GM12878 (cell line): ENCODE measurements around the gene KIAA1217. TPM values are rescaled to one million over a fixed set of nuclear protein-coding genes. Genes with fewer than 3 reads are reported as not detected.

Source experiments
- ATAC-seq: fragments of 200-7000 bp; cut with Tn5 transposase; 3 replicates; pipeline ENCODE4 v1.9.1; 2020; ENCODE audit warnings: mild to moderate bottlenecking, moderate library complexity
- BruUV-seq: library from RNA; stranded (reverse); fragments of 400-500 nt; replicated peaks from 2 replicates; lab custom pipeline; 2021; lab: Mats Ljungman, UMichigan
- CTCF ChIA-PET: fragments of 300-600 bp; sonication (Branson Sonifier 250); formaldehyde crosslinking; extraction: SDS; loops from one replicate; lab custom pipeline; 2021; ENCODE audit warnings: inconsistent platforms; lab: Yijun Ruan, JAX
- POLR2A ChIA-PET: fragments of 350-600 bp; formaldehyde crosslinking; extraction: SDS; loops from one replicate; lab custom pipeline; 2021; ENCODE audit warnings: inconsistent platforms; lab: Charles Lee
- RAD21 ChIA-PET: fragments of 300-600 bp; sonication (Branson Sonifier 250); formaldehyde crosslinking; loops from one replicate; lab custom pipeline; 2023; ENCODE audit warnings: antibody characterized with exemption; ENCODE audit not compliant: unreplicated experiment; lab: Charles Lee
- SMC1A ChIA-PET: fragments of 300-600 bp; sonication (Branson Sonifier 250); formaldehyde crosslinking; loops from one replicate; lab custom pipeline; 2023; ENCODE audit not compliant: unreplicated experiment, uncharacterized antibody; lab: Charles Lee
- DNase-seq: peaks from one replicate; pipeline ENCODE4 v3.0.0-alpha.2; 2011; ENCODE audit warnings: low read depth, low spot score
- FAIRE-seq: peaks from 3 replicates; lab custom pipeline; 2011; peaks lifted over from hg19 to GRCh38; lab: Jason Lieb, UNC
- H2AFZ ChIP-seq: 2 replicates; pipeline ENCODE4 v1.6.0; 2011; ENCODE audit warnings: low read depth, low read length, control low read depth; ENCODE audit not compliant: control insufficient read depth
- H3K27ac ChIP-seq: 2 replicates; pipeline ENCODE4 v1.5.1; 2011; ENCODE audit warnings: control low read depth; ENCODE audit not compliant: control insufficient read depth, insufficient read depth
- H3K27me3 ChIP-seq, 2 experiments: replicated peaks in 1 of 2; 2 replicates each; pipeline versions ENCODE4 v1.6.0 to v1.6.1; 2011; ENCODE audit warnings: low read length in 1 of 2; ENCODE audit not compliant: control insufficient read depth in 2 of 2, insufficient read depth in 2 of 2
- H3K36me3 ChIP-seq, 2 experiments: 2 replicates each; pipeline ENCODE4 v1.5.1; 2011; ENCODE audit warnings: low read length in 1 of 2; ENCODE audit not compliant: control insufficient read depth in 2 of 2, insufficient read depth in 2 of 2
- H3K4me1 ChIP-seq: 2 replicates; pipeline ENCODE4 v1.6.1; 2011; ENCODE audit warnings: mild to moderate bottlenecking, low read length, moderate library complexity, mixed read lengths; ENCODE audit not compliant: control insufficient read depth, insufficient read depth
- H3K4me2 ChIP-seq: 2 replicates; pipeline ENCODE4 v1.6.0; 2011; ENCODE audit warnings: control low read depth; ENCODE audit not compliant: control insufficient read depth, insufficient read depth
- H3K4me3 ChIP-seq: fragments of 200-600 bp; sonication (generic); 2 replicates; pipeline ENCODE4 v1.5.1; 2016
- H3K79me2 ChIP-seq: 2 replicates; pipeline ENCODE4 v1.6.0; 2011; ENCODE audit warnings: low read length; ENCODE audit not compliant: control insufficient read depth, insufficient read depth
- H3K9ac ChIP-seq: 2 replicates; pipeline ENCODE4 v1.8.0; 2011; ENCODE audit warnings: low read length, control low read depth, mixed read lengths; ENCODE audit not compliant: control insufficient read depth, insufficient read depth
- H3K9me3 ChIP-seq: replicated peaks from 3 replicates; pipeline ENCODE4 v1.5.1; 2011; ENCODE audit warnings: mild to moderate bottlenecking, low read length; ENCODE audit not compliant: control insufficient read depth, insufficient read depth
- H4K20me1 ChIP-seq: 2 replicates; pipeline ENCODE4 v1.6.0; 2011; ENCODE audit not compliant: control insufficient read depth, insufficient read depth
- CREM ChIP-seq: IDR thresholded peaks from 2 replicates; pipeline ENCODE4 v1.6.1; 2014; ENCODE audit warnings: antibody characterized with exemption, low read depth
- EGR1 ChIP-seq, 2 experiments: IDR thresholded peaks; 1 replicate in 1 of 2; 2 replicates in 1 of 2; pipeline ENCODE4 v1.6.1; 2011 to 2012; ENCODE audit warnings: low read depth in 2 of 2, low read length in 2 of 2, borderline replicate concordance in 1 of 2, mild to moderate bottlenecking in 1 of 2, moderate library complexity in 1 of 2
- PML ChIP-seq: IDR thresholded peaks from 2 replicates; pipeline ENCODE4 v1.6.1; 2012; ENCODE audit warnings: low read length, inconsistent platforms
- SREBF1 ChIP-seq: IDR thresholded peaks from 2 replicates; pipeline ENCODE4 v1.6.1; 2012; ENCODE audit warnings: mild to moderate bottlenecking, low read length
- SRF ChIP-seq, 2 experiments: IDR thresholded peaks; 2 replicates each; pipeline ENCODE4 v1.6.1; 2011; ENCODE audit warnings: low read depth in 2 of 2, low read length in 2 of 2, mild to moderate bottlenecking in 1 of 2, moderate library complexity in 1 of 2
- WRNIP1 ChIP-seq: IDR thresholded peaks from 2 replicates; pipeline ENCODE4 v1.6.1; 2011; ENCODE audit warnings: low read depth, low read length, improper control_type of control experiment, borderline replicate concordance
- WGBS: methylation state at CpG from one replicate; pipeline ENCODE4 v1.1.6; 2016; ENCODE audit warnings: low lambda C conversion rate; ENCODE audit not compliant: insufficient replicate concordance, insufficient coverage; ENCODE audit errors: missing lambda C conversion rate; 5-methylcytosine and 5-hydroxymethylcytosine counted together
- in situ Hi-C: fragments of 300-500 bp; cut with MboI; formaldehyde crosslinking; loops from 9 replicates; pipeline ENCODE4 v1.14.3; 2018; ENCODE audit warnings: mixed read lengths
- intact Hi-C: fragments of 100-400 bp; cut with micrococcal nuclease; formaldehyde crosslinking; loops from one replicate; pipeline ENCODE4 v1.14.2; 2022; ENCODE audit not compliant: unreplicated experiment
- polyA plus RNA-seq, 11 experiments: library from polyadenylated mRNA; depleted of rRNA in 4 of 11; unstranded in 6 of 11; stranded (reverse) in 5 of 11; fragments of >200 nt; fragmentation: Nextera tagmentation in 4 of 11; fragmentation: Illumina TruSeq in 1 of 11; extraction: Ambion mirVana in 4 of 11; extraction: Trizol in 1 of 11; gene quantifications; 1 replicate in 1 of 11; 2 replicates in 10 of 11; pipeline versions ENCODE4 v1.2.1 to v1.2.3, GENCODE V29; 2011 to 2016; ENCODE audit warnings: inconsistent platforms in 2 of 11, missing spikeins in 2 of 11, low read depth in 1 of 11
- total RNA-seq, 4 experiments: library from RNA; depleted of rRNA in 3 of 4; stranded (reverse); fragments of >200 nt in 3 of 4; fragmentation: Illumina TruSeq in 1 of 4; extraction: Trizol in 1 of 4; gene quantifications; 2 replicates each; pipeline versions ENCODE4 v1.2.1 to v1.2.3, GENCODE V29; 2013 to 2021
- TF ChIP-seq, protein P1 (sequence below): fragments of 450-650 bp; IDR thresholded peaks from 2 replicates; pipeline ENCODE4 v1.6.1; 2017; ENCODE audit warnings: antibody characterized with exemption, mild to moderate bottlenecking, moderate library complexity
- TF ChIP-seq, protein P2 (sequence below): fragments of 450-650 bp; IDR thresholded peaks from 2 replicates; pipeline ENCODE4 v1.6.1; 2017; ENCODE audit warnings: mild to moderate bottlenecking, moderate library complexity

KIAA1217 gene
- total and polyA plus RNA-seq, 10 of the 15 experiments (the other 5 are each of a cell fraction or from before 2014, with no cell fraction given): 0.57 to 3.8 (median 2.1) TPM

DNA sequence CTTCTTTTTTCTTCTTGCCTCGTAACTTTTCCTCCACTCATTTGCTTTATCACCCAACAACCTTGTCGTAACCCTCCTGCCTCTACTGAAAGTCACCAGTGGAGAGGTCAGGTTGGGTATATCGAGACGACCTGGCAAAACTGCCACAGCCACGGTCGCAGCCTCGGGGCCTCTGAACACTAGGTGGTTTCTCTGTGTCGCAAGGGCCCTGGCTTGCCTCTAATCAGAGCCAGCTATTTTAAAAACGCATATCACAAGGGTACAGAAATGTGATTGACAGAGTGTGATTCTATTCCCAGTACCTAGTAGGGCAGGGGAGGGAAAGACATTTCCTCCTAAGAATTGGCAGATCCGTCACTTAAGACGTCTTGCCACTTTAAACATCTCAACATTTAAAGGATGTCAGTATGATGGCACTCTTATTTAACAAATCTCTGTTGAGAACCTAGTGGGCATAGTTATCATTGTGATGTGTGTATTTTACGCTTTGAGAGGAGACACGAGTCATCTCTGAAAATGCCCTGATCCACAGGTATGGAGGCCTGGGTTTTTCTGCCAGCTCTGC lies 317.2 kb downstream of the KIAA1217 start:
- SMC1A ChIA-PET: no interaction called here
- Histone ChIP-seq H3K9ac (no peak overlapping the region), H3K79me2 (no peaks in the 10 kb centered on the region), H2AFZ (no peak overlapping the region), H3K9me3 (no peaks in the 10 kb centered on the region), H3K4me3 (no peak overlapping the region), H3K27ac (no peak overlapping the region), H3K36me3 (no peaks in the 10 kb centered on the region), H3K4me2 (no peak overlapping the region), H3K27me3 (no peaks in the 10 kb centered on the region), H4K20me1 (no peaks in the 10 kb centered on the region), H3K4me1 (no peaks in the 10 kb centered on the region)
- 57% methylated on average over 13 of the region's 13 CpGs for WGBS
- intact Hi-C loops: no loop called here
- DNase-seq (no peak), ATAC-seq (no peak), FAIRE-seq (no peak)
- RAD21 ChIA-PET: no interaction called here
- in situ Hi-C loops: no loop called here
- CTCF ChIA-PET: interaction anchor here (0.7 kb wide), 1 partner anchor 326 kb away, joined by 3 read pairs; no protein-coding TSS in a partner anchor
- POLR2A ChIA-PET: no interaction called here
- BruUV-seq: no TSS peak
- TF ChIP-seq WRNIP1 (no peak), EGR1 (IDR thresholded peaks at IDR 0.05; ENCODE audit: borderline replicate concordance in 1 of 2, low read depth in 2 of 2, low read length in 2 of 2) (no peak)

DNA sequence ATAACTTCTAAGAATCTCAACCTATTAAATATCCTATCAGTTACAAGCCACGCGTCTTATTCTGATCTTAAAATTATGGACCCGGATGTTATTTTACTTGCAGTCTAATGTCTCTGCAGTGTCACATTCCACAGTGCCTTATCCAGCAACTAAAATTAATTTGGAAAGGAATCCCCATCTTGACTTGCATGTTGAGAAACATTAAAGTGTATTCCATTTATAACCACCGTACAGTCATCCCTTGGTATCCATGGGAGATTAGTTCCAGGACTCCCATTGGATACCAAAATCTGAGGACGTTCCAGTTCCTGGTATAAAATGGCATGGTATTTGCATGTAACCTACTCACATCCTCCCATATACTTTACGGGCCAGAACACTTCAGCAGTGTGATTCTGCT lies 320.0 kb downstream of the KIAA1217 start:
- intact Hi-C loops: no loop called here

More for the DNA sequence above, 320.0 kb downstream of the KIAA1217 start:
- no peak for TF ChIP-seq SREBF1
- no peak for TF ChIP-seq SRF (IDR thresholded peaks at IDR 0.05; ENCODE audit: low read depth in 2 of 2, low read length in 2 of 2)
- TF ChIP-seq CREM: no peak
- TF ChIP-seq, protein P1, sequence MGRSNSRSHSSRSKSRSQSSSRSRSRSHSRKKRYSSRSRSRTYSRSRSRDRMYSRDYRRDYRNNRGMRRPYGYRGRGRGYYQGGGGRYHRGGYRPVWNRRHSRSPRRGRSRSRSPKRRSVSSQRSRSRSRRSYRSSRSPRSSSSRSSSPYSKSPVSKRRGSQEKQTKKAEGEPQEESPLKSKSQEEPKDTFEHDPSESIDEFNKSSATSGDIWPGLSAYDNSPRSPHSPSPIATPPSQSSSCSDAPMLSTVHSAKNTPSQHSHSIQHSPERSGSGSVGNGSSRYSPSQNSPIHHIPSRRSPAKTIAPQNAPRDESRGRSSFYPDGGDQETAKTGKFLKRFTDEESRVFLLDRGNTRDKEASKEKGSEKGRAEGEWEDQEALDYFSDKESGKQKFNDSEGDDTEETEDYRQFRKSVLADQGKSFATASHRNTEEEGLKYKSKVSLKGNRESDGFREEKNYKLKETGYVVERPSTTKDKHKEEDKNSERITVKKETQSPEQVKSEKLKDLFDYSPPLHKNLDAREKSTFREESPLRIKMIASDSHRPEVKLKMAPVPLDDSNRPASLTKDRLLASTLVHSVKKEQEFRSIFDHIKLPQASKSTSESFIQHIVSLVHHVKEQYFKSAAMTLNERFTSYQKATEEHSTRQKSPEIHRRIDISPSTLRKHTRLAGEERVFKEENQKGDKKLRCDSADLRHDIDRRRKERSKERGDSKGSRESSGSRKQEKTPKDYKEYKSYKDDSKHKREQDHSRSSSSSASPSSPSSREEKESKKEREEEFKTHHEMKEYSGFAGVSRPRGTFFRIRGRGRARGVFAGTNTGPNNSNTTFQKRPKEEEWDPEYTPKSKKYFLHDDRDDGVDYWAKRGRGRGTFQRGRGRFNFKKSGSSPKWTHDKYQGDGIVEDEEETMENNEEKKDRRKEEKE: no peak
- no peak for TF ChIP-seq PML
- TF ChIP-seq, protein P2, sequence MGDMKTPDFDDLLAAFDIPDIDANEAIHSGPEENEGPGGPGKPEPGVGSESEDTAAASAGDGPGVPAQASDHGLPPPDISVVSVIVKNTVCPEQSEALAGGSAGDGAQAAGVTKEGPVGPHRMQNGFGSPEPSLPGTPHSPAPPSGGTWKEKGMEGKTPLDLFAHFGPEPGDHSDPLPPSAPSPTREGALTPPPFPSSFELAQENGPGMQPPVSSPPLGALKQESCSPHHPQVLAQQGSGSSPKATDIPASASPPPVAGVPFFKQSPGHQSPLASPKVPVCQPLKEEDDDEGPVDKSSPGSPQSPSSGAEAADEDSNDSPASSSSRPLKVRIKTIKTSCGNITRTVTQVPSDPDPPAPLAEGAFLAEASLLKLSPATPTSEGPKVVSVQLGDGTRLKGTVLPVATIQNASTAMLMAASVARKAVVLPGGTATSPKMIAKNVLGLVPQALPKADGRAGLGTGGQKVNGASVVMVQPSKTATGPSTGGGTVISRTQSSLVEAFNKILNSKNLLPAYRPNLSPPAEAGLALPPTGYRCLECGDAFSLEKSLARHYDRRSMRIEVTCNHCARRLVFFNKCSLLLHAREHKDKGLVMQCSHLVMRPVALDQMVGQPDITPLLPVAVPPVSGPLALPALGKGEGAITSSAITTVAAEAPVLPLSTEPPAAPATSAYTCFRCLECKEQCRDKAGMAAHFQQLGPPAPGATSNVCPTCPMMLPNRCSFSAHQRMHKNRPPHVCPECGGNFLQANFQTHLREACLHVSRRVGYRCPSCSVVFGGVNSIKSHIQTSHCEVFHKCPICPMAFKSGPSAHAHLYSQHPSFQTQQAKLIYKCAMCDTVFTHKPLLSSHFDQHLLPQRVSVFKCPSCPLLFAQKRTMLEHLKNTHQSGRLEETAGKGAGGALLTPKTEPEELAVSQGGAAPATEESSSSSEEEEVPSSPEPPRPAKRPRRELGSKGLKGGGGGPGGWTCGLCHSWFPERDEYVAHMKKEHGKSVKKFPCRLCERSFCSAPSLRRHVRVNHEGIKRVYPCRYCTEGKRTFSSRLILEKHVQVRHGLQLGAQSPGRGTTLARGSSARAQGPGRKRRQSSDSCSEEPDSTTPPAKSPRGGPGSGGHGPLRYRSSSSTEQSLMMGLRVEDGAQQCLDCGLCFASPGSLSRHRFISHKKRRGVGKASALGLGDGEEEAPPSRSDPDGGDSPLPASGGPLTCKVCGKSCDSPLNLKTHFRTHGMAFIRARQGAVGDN: no peak
- TF ChIP-seq, all 136 proteins: peak for 0
- no TSS peak for BruUV-seq
- Histone ChIP-seq H2AFZ (no peak overlapping the region), H4K20me1 (no peaks in the 10 kb centered on the region), H3K9ac (no peak overlapping the region), H3K4me2 (no peak overlapping the region), H3K27me3 (no peaks in the 10 kb centered on the region), H3K9me3 (no peaks in the 10 kb centered on the region), H3K4me1 (no peaks in the 10 kb centered on the region), H3K4me3 (no peak overlapping the region), H3K79me2 (no peaks in the 10 kb centered on the region), H3K36me3 (no peaks in the 10 kb centered on the region; a peak in 1 of 4 replicates), H3K27ac (no peak overlapping the region)
- in situ Hi-C loops: no loop called here
- RAD21 ChIA-PET: interaction anchor here (0.7 kb wide), 1 partner anchor 12 kb away, joined by 3 read pairs; no protein-coding TSS in a partner anchor
- FAIRE-seq (no peak), DNase-seq (no peak), ATAC-seq (no peak)
- CTCF ChIA-PET: interaction anchor here (1.1 to 2.0 kb wide), 2 partner anchors 12 to 28 kb away, joined by 4 to 7 read pairs; no protein-coding TSS in a partner anchor
- POLR2A ChIA-PET: interaction anchor here (0.7 kb wide), 1 partner anchor 139 kb away, joined by 3 read pairs; no protein-coding TSS in a partner anchor
- SMC1A ChIA-PET: interaction anchor here (0.6 kb wide), 1 partner anchor 223 kb away, joined by 3 read pairs; no protein-coding TSS in a partner anchor
- WGBS: 43% methylated on average over 6 of the region's 6 CpGs
